ENCODE measurements around the gene MYLK.
A peak's percentile ranks its signal among the peaks of the same experiment; 100 is the strongest.
"Not testable (repeated sequence)": the region's sequence is repeated elsewhere in the genome, so short reads cannot be mapped to it uniquely, and the experiment has no call there.

MYLK gene

DNA sequence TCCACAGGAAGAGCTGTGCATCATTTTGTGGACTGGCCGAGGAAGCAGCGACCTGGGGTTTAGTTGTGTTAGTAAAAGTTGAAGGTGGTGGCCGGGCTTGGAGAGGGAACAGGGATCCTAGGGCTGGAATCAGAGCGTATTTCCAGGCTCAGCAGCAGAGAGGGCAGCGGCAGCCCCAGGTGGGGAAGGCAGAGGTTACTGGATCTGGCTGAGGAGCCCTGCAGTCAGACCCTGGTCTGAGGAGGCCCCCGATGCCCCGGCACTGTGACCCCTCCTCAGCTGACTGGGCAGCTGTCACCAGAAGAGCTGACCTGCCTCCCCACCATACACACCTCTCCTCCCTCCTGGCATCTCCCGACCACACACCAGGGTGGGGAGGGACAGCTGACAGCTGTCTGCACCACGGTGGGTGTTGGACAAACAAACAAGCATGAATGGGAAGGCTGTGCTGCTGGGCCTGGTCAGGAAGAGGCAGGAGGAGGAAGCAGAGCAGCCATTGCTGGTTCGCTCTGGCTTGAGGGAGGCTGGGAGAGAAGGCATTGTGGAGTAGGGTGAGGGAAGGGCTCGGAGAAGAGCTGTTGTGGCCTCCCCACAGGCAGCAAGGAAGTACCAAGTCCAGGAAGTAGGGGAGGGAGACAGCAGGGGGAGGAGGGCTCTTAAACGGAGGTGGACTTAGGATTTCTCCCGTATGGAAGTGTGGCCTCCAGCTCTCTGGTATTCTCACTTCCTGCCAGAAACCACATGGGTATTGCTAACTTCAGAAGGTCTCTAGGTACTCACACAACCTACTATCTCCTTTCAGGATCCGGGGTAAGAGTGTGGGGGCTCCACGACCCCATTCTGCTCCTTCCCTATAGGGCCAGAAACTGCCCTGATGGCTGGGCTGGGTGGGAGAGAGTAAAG, 249.7 kb downstream of the MYLK start:
- DNase-seq: no peak

DNA sequence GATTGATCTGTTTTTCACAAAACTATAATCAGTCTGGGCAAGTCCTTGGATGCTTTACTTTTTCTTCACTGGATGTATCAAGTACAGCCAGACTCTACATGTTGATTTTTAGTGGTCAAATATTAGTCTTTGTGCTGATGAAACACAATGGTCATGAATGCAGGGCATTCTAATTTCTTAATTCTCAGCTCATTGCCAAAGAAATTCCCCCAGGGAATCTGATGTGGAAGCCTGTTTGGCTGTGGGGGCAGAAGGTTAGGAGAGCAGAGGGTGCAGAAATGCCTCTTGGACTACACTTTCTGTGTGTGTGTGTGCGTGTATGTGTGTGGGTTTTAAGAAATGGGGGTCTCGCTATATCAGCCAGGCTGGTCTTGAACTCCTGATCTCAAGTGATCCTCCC, 250.6 kb downstream of the MYLK start:
- no peak for DNase-seq

DNA sequence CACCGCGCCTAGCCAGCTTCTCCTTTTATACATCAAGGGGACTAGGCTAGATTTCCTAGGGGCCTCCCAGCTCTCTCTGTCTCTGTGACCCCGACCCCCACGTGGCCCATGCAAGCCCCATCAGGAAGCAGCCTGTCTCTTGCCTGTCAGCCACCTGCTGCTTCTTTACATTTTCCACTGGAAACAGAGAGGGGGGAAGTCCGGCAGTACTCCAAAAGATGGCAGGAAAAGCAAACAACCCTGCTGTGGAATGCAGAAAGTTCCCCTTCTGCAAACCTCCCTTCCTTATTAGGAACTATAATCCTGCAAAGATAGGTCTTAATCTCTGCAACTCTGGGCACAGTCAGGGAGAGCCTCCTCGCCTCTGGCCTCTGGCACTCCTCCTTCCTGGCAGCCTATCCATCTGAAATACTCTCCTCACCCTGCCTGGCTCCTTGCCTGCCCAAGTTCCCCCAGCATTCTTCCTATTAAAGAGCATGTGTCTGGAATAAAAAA, 251.9 kb downstream of the MYLK start:
- DNase-seq: no peak

DNA sequence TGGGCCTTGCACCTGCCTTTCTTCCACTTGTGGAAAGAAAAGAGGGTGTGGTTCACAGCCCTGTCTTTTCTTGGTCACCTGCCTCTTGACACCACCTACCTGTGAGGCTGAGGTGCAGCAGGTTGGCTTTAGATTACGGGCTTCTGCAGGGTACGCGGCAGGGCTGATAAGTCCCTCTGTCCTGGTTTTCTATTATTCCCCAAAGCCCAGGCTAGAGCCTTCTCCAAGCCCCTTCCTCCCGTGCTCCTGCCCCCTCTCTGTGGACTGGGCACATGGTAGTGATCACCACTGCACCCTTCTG, 254.4 kb downstream of the MYLK start:
- no peak for DNase-seq

DNA sequence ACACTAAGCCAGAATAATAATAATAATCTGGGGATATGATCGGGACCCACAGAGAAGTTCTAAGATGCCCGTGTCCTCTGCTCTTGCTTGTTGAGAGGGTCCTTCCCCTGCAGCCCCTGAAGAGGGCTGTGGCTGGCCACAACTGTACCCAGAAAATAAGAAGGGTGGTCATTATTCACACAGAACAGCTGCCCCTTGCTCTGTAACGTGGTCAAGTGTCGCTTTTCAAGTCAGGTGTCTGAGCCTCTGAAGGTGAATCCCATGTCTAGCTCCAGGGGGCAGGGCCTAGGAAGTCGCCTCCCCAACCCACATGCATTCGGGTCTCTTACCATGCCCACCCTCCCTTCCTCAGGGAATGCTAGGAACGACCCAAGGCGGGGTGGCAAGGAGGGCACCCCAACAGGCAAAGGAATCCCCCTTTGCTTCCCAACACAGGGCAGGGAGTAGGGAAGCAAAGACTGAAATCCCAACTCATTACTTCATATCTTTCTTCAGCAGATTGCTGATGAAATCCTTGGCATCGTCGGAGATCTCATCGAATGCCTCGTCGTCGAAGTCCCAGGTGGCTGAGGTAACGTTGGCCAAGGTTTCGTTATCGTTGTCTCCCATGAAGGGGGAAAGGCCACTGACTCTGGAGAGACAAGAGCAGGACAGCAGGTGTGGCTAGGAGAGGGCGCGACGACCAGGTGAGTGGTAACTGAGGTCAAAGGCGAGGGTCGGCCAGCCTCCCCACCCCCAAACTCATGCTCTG, 255.0 kb downstream of the MYLK start:
- no peak for DNase-seq

DNA sequence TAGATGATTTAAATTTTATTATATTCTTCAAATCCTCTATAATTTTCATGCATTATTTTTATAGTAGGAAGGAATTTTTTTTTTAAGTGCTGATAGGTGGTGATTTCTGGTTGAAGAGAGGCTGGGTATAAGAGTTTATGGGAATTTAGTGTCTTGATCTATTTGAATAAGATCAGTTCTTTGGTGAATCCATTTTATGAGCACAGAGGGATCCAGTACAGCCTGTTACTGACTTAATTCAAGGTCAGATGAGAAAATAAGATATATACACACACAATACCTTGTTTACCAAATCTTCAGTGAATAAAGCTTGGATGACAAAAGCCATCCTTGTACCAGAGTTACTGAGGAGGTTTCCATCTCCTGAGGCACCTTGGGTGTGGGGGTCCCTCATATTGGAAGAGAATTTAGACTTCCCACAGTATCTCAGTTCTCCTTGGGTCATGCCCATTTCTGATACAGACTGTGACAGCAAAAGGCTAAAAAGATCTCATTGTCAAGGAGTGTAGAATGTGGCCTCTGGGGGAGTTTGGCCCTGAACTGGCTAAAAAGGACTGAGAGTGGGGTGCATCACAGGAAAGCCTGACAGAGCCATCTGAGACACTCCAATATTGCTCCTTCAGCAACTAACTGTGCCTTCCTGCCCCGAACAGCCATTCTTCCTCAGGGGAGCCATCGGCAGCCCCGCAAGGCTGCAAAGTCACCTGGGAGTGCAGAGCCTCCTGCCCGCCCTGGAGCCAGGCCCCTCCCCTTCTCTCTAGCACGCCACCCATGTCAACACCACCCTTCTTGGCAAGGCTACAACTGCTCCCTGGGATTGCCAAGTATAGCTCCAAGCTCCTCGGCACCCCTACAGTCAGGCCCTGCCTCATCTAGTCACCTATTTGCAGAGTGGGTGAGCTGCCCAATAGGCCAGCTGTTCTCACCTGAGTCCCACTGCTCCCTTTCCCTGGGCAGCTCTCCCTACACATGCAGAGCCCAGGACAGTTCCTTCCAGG, 256.2 kb downstream of the MYLK start:
- no peak for DNase-seq

DNA sequence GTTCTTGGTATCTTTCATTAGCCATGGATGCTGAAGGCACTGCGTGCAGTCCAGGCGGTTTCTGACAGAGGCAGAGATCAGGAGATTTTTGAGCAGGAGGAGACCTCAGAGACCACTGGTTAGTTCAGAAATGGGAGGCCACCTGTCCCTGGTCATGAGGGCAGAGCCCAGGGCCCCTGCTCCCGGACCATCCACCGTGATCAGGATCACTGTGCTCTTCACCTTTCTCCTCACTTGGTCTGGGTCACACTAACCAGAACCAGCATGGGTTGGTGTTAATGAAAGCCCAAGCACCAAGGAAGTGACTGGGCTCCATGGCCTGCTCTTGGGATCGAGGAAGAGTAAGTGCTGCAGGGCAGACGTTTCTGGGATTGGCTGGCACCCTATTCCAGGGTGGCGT, 257.3 kb downstream of the MYLK start:
- DNase-seq: no peak

DNA sequence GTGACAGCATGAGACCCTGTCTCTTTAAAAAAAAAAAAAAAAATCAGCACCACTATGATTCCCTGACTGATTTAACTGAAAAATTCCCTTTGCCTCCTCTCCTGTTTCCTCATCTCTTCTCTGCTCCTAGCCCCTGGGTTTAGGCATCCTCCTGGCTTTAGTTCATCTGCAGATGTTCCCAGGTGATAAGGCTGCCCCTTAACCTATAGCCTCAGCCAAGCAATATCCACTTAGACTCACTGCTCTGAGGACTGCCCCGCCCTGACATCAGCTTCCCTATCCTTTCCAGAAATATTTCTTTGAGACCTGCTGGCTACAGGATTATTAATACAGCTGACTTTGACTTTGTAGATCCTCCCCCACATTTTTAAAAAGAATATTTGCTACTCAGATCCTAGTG, 259.8 kb downstream of the MYLK start:
- no peak for DNase-seq

DNA sequence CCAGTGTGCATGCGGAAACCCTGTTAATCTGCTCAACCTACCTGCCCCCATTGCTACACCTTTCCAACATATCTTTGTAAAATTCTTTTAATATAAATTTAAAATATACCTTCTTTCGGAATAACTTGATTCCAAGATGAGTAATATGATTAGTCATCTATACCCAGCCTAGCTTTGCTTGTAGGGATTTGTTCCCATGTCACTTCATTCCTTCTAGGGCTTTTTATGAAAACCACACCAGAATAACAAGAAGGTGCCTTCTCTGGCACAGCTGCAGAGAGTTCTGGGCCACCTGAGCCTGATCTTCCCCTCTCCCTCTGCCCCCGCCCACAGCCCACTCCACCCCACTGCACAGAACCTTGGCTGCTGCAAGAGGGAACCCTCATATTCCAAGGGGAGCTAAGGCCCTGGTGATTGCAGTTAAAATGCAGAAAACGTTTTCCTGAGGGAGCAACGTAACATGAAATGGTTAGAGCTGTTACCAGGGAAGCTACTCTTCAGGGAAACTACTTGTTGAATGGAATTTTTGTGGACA, 260.7 kb downstream of the MYLK start:
- no peak for DNase-seq

DNA sequence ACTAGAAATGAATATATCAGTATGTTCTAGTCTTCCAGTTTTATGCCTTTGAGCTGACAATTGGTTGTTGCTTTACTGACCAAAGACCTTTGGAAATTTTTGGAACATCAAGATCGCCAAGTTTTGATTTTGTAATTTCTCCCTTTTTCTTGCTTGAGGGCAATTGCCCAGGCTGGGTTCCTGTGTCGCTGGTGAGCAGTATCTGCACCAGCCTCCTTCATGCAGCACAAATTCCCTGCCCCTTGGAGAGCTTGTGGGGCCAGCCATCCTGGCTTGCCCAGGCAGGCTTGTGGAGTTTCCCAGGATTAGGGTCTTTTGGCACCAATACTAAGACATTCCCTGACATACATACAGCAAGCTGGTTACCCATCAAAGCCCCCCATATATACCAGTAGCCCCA, 261.4 kb downstream of the MYLK start:
- DNase-seq: no peak

DNA sequence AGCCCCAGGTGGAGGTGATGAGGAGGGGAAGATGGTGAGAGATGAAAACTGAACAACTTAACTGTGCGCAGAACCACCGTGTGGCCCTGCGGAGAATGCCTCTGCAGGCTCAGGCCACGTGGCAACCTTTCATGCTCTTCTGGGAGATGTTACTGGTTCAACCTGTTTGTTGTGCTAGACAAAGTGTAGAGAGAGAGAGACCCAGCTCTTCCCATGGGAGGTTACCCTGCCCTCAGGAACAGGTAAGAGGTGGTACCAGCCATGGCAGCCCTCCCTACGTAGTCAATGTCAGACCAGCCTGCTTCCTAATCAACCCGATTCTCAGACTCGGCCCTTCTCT, 262.3 kb downstream of the MYLK start:
- DNase-seq: no peak

DNA sequence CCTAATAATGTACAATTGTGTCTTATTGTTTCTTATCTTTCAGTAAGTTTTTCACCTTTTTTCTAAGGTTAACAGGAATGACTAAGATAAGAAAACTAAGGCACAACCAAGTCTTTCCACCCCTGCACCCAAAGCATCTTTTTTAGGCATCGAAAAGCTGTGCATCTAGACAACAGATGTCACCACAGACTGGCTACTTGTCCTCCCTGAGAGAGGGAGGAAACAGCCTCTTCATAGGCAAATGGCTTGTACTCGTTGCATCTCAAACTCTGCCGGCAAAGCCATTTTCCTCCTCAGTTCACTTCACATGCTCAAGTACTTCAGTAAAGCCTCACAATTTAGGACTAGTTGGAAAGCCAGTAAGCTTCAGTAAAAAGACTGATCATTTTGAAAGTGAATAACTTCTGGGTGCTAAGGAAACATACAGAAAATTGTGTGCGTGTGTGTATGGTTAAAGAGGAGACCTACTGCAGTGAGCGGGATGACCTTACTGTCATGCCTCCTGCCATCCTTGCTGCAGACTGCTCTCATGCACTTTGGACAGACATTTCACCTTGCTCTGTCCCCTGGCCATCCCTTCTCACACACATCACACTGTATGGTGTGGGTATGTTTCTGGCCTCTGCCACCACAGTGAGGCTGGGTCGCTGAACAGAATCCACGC, 262.8 kb downstream of the MYLK start:
- no peak for DNase-seq

DNA sequence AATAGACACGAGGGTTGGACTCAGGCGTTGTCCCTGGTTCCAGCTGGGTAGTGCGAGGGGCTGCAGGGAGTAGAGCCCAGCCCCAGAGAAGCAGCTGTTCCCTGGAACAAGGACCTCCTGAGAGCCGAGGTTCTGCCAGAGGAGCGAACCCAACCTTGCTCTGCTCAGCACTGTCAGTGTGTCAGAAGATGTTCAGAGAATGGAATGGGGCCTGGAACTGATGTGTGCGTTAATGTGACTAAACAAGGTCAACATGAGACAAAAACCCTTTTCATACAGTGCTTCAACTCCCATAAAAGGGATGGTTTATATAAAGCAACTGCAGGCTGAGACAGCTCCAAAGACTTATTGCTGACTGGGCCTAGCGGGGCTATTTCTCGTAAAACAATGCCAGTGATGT, 263.8 kb downstream of the MYLK start:
- DNase-seq: no peak

DNA sequence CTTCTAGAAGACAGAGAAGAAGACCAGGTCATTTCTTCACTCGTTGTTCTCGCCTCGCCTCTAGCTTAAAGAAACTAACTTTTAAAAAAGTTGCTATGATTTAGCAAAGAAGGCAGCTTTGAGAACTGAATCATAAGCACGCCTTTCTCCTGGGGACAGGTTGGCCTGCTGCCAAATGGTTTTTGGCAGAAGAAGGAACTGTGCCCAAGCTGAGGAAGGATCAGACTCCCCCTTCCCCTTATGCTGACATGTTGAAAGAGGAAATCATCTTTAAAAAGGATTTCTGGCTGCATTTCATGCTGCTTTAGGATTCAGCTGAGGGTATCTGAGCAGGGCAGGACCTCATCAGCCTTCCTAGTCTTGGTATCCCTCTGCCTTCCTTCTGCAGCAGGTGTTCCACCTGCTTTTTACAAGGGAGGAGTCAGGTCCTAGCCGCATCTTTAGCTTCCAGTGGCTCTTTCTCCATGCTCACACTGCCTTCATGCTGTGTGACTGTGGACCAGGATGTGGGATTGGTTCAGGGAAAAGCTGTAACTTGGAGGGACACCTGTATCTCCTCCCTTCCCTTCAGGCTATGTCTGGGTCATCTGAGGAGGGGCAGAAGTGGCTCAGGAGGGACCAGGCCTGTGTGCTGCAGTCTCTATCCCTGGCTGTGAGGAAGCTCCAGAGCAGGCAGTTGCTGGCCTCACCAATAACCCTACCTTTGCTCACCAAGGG, 265.2 kb downstream of the MYLK start:
- DNase-seq: peak; percentile 32

DNA sequence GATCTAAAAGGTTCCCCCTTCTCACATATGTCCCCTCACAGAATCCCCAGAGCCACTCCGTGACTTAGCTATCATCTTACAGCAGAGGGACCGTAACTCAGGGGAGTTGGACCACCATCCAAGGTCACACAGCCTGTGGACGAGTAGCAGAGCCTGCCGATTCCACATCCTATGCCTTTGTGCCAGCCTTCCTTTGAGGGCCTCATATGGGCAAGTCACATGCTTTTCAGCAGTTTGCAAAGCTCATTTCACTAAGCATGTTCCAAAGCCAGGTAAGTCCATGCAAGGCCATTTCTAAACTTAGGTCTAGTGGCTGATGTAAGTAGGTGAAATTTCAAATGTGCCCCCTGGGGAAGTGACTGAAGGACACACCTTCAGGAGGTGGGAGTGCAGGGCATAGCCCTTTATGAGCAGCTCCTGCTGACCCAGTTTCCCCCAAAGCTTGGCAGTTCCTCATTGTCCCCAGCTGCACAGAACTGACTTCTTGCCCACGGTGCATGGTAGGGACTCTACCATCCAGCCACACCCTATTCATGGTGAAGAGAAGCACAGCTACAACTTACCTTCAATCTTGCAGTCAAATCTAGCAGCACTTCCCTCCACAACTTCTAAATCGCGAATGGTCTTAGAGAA, 265.9 kb downstream of the MYLK start:
- no peak for DNase-seq

DNA sequence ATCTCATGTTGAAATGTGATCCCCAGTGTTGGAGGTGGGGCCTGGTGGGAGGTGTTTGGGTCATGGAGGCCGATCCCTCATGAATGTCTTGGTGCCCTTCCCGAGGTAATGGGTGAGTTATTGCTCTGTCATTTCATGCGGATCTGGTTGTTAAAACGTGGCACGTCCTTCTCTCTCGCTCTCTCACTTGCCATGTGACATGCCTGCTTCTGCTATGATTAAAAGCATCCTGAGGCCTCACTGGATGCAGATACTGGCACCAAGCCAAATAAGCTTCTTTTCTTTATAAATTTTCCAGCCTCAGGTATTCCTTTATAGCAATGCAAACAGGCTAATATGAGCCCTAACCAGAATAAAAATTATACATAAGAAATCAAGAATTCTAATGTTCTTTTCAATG, 267.5 kb downstream of the MYLK start:
- no peak for DNase-seq

DNA sequence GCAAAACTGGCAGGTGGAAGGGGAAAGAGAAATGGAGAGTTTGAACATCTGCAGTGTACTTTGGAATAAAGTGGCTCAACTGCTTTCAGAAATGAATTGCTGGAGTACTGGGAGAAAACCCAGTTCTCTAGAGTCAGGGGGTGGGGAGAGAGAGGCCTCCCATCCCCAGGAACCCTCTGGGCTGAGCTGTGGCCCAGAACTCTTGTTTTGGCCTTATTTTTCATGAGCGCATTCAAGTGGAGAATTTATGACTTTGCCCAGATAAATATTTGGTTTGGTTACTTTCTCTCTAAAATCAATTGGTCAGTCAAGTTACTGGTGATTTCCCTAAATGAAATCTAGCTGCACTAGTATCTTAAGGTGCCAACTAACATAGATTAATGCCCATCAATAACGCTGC, 270.6 kb downstream of the MYLK start:
- no peak for DNase-seq

DNA sequence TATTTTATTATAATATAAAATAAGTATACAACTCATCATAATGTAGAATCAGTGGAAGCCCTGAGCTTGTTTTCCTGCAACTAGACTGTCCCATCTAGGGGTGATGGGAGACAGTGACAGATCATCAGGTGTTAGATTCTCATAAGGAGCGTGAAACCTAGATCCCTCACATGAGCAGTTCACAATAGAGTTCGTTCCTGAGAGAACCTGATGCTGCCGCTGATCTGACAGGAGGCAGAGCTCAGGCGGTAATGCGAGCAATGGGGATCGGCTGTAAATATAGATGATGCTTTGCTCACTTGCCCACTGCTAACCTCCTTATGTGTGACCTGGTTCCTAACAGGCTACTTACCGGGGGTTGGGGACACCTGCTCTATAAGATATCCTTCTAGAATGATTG, 272.5 kb downstream of the MYLK start:
- DNase-seq: not testable (repeated sequence)

DNA sequence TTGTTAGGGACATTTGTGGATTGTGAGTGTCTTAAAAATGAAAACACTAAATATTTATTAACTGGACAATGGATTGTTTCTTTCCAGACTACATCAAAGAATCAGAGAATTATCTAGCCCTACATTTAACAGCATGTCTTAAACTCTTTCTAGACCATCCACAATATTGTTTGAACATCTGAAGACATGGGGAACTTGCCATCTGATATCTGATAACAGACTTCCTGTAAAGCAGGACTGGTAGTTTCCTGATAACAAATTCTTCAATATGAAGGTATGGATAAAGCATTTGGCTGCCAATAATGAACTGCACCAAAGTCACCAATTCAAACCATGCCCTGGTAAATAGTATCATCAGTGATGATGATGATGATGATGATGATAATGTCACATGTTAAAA, 273.1 kb downstream of the MYLK start:
- DNase-seq: no peak

DNA sequence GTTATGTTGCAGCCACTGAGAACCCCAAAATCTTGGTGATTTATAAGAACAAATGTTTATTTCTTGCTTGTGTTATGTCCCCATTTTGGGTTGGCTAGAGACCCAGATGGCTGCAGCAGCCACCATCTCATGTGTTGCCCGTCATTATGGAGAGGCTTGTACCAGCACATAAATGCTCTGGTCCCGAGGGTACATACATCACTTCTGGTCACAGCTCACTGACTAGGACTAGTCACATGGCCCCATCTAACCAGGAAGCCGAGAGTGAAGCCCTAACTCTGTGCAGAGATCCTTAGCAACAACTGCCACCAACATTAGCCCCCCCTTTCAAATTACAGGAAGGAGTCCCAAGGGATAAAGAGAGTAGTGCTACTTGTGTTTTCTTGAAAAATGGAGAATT, 273.8 kb downstream of the MYLK start:
- DNase-seq: no peak

DNA sequence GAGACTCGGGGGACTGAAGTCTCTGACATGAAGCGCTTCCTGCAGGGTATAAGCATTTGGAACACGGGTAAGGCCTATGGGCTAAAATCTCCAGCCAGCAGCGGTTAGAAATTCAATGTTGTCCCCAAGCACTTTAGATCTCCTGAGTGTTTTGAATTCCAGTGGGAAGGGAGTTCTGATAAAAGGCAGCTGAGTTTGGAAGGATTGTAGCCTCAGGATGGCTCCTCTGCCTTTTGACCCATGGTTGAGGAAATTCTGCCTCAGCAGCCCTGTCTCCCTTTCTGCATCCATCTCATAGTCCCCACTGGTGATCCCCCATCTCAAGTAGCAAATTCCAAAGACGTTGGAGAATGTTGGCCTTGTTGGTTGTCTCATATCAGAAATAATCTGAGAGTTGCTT, 275.1 kb downstream of the MYLK start:
- no peak for DNase-seq
